A549 (cell line): ENCODE measurements around the gene LY6G6C. TPM values are rescaled to one million over a fixed set of nuclear protein-coding genes. Genes with fewer than 3 reads are reported as not detected.
A peak's percentile ranks its signal among the peaks of the same experiment; 100 is the strongest.

Experiments used
- ATAC-seq, 2 experiments: fragments of 200-7000 bp in 1 of 2; fragments of >200 bp in 1 of 2; cut with Nextera tagmentation in 1 of 2; cut with Tn5 transposase in 1 of 2; 3 replicates each; pipeline versions ENCODE4 v1.8.0 to v1.9.1; 2018 to 2020; ENCODE audit warnings: mild to moderate bottlenecking in 1 of 2, moderate library complexity in 1 of 2
- CTCF ChIA-PET: fragments of 300-600 bp; sonication (Branson Sonifier 250); formaldehyde crosslinking; extraction: SDS; loops from one replicate; lab custom pipeline; 2021; ENCODE audit warnings: antibody characterized with exemption, inconsistent platforms; lab: Yijun Ruan, JAX
- POLR2A ChIA-PET: fragments of 350-600 bp; formaldehyde crosslinking; extraction: SDS; loops from one replicate; lab custom pipeline; 2021; ENCODE audit warnings: antibody characterized with exemption, inconsistent platforms; lab: Yijun Ruan, JAX
- DNase-seq, 2 experiments: peaks; one replicate each; pipeline versions ENCODE4 v3.0.0 to v3.0.0-alpha.2; 2011 to 2016; ENCODE audit warnings: low read depth in 1 of 2, low spot score in 1 of 2
- FAIRE-seq: peaks from 2 replicates; lab custom pipeline; 2011; peaks lifted over from hg19 to GRCh38; lab: Jason Lieb, UNC
- H3K27ac ChIP-seq, 2 experiments: fragments of >200 bp; sonication (Bioruptor Twin); formaldehyde crosslinking; 3 replicates each; pipeline ENCODE4 v1.5.1; 2016 to 2017
- H3K4me1 ChIP-seq: fragments of >200 bp; sonication (Bioruptor Twin); formaldehyde crosslinking; 3 replicates; pipeline ENCODE4 v1.6.1; 2016
- H3K4me2 ChIP-seq: fragments of >200 bp; sonication (Bioruptor Twin); formaldehyde crosslinking; 3 replicates; pipeline ENCODE4 v1.6.1; 2016
- H3K4me3 ChIP-seq: fragments of >200 bp; sonication (Bioruptor Twin); formaldehyde crosslinking; 3 replicates; pipeline ENCODE4 v1.5.1; 2016
- H3K9me3 ChIP-seq: fragments of >200 bp; sonication (Bioruptor Twin); formaldehyde crosslinking; 3 replicates; pipeline ENCODE4 v1.6.1; 2016
- CBX8 ChIP-seq: fragments of 200-600 bp; sonication (generic); IDR thresholded peaks from 2 replicates; pipeline ENCODE4 v1.6.1; 2016
- CHD2 ChIP-seq: fragments of 150-350 bp; IDR thresholded peaks from 2 replicates; pipeline ENCODE4 v1.6.1; 2014; ENCODE audit warnings: low read length; ENCODE audit not compliant: partially characterized antibody
- ESRRA ChIP-seq: fragments of 150-350 bp; IDR thresholded peaks from 2 replicates; pipeline ENCODE4 v1.6.1; 2014; ENCODE audit warnings: mild to moderate bottlenecking, low read length, borderline replicate concordance
- FOSB ChIP-seq: fragments of 250-450 bp; sonication (Bioruptor Pico); IDR thresholded peaks from 2 replicates; pipeline ENCODE4 v1.5.0; 2020; ENCODE audit warnings: mild to moderate bottlenecking, moderate library complexity
- FOXS1 ChIP-seq: fragments of 250-450 bp; sonication (Bioruptor Pico); IDR thresholded peaks from 2 replicates; pipeline ENCODE4 v1.5.0; 2020; ENCODE audit warnings: mild to moderate bottlenecking, moderate library complexity
- HOXB5 ChIP-seq: fragments of 250-450 bp; sonication (Bioruptor Pico); IDR thresholded peaks from 2 replicates; pipeline ENCODE4 v1.5.0; 2020; ENCODE audit warnings: mild to moderate bottlenecking, moderate library complexity
- MAZ ChIP-seq: fragments of 150-350 bp; IDR thresholded peaks from 2 replicates; pipeline ENCODE4 v1.6.1; 2014; ENCODE audit warnings: antibody characterized with exemption, low read depth, low read length, borderline replicate concordance
- MYC ChIP-seq: IDR thresholded peaks from 2 replicates; pipeline ENCODE4 v1.6.1; 2012; ENCODE audit warnings: mild to moderate bottlenecking, inconsistent platforms, low read length, improper control_type of control experiment, borderline replicate concordance
- POLR2A ChIP-seq: IDR thresholded peaks from 2 replicates; pipeline ENCODE4 v1.6.1; 2012; ENCODE audit warnings: mild to moderate bottlenecking, low read length
- RARB ChIP-seq: fragments of 250-450 bp; sonication (Bioruptor Pico); IDR thresholded peaks from 2 replicates; pipeline ENCODE4 v1.8.0; 2021; ENCODE audit warnings: mild to moderate bottlenecking, moderate library complexity
- RFX5 ChIP-seq: fragments of 450-650 bp; IDR thresholded peaks from 2 replicates; pipeline ENCODE4 v1.7.1; 2014; ENCODE audit warnings: antibody characterized with exemption, mild to moderate bottlenecking, moderate library complexity
- SMC3 ChIP-seq: fragments of >200 bp; sonication (Bioruptor Twin); formaldehyde crosslinking; IDR thresholded peaks from 3 replicates; pipeline ENCODE4 v1.6.1; 2018; ENCODE audit warnings: inconsistent platforms
- SREBF2 ChIP-seq: fragments of 450-650 bp; IDR thresholded peaks from 2 replicates; pipeline ENCODE4 v1.6.1; 2014; ENCODE audit warnings: mild to moderate bottlenecking, moderate library complexity
- TP53 ChIP-seq: fragments of 250-450 bp; sonication (Bioruptor Pico); IDR thresholded peaks from 2 replicates; pipeline ENCODE4 v1.5.0; 2021; ENCODE audit warnings: mild to moderate bottlenecking, moderate library complexity
- ZC3H11A ChIP-seq: fragments of 450-650 bp; IDR thresholded peaks from 2 replicates; pipeline ENCODE4 v1.6.1; 2014; ENCODE audit warnings: antibody characterized with exemption, mild to moderate bottlenecking
- ZSCAN20 ChIP-seq: fragments of 250-450 bp; sonication (Bioruptor Pico); IDR thresholded peaks from 2 replicates; pipeline ENCODE4 v1.8.0; 2022; ENCODE audit warnings: mild to moderate bottlenecking, moderate library complexity
- WGBS: methylation state at CpG from one replicate; pipeline ENCODE4 v1.1.6; 2017; ENCODE audit errors: missing lambda C conversion rate; 5-methylcytosine and 5-hydroxymethylcytosine counted together
- polyA plus RNA-seq, 4 experiments: library from polyadenylated mRNA; depleted of rRNA in 3 of 4; stranded (reverse); fragments of >200 nt; fragmentation: RNase III in 1 of 4; extraction: RNeasy Plus Mini Kit Qiagen cat#74134 plus additional on column Dnase treatment in 1 of 4; gene quantifications; 2 replicates in 3 of 4; 3 replicates in 1 of 4; pipeline ENCODE4 v1.2.3, GENCODE V29; 2011 to 2017
- TF ChIP-seq, protein P1 (sequence below): fragments of 450-650 bp; IDR thresholded peaks from 2 replicates; pipeline ENCODE4 v1.6.1; 2014; ENCODE audit warnings: antibody characterized with exemption
- TF ChIP-seq, protein P2 (sequence below): IDR thresholded peaks from 2 replicates; pipeline ENCODE4 v1.6.1; 2012
- TF ChIP-seq, protein P3 (sequence below): fragments of 150-350 bp; IDR thresholded peaks from 2 replicates; pipeline ENCODE4 v1.6.1; 2014; ENCODE audit warnings: low read depth, mild to moderate bottlenecking, low read length

Gene LY6G6C
- polyA plus RNA-seq, 2 of the 4 experiments (the other 2 are of a cell fraction) = 0.08 to 0.21 TPM

DNA sequence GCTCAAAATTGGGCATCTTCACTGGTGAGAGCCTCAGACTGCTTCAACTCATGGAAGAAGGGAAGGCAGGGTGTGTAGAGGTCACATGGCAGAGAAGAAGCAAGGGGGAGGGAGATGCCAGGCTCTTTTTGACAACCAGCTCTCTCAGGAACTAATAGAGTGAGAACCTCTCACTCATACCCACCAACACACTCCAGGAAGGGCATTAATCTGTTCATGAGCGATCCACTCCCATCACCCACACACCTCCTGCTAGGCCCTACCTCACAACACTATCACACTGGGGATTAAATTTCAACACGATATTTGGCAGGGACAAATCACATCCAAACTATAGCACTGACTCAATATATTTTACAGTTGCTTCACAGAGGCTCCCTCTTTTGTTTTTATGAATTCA, 20.3 kb upstream of the LY6G6C start:
- CTCF ChIA-PET = interaction anchor here (0.7 to 2.1 kb wide), 3 partner anchors 12 to 149 kb away, joined by 3 to 4 read pairs (median 3); partner anchors contain the start of gene NCR3
- H3K27ac ChIP-seq = no peak overlapping the region; a peak in 1 of 6 replicates
- no peak overlapping the region for H3K4me2 ChIP-seq
- POLR2A ChIA-PET = no interaction called here
- DNase-seq (no peak), ATAC-seq (no peak), FAIRE-seq (no peak)
- WGBS = 88% methylated on average over 2 of the region's 2 CpGs
- TF ChIP-seq SMC3 = no peak
- TF ChIP-seq, protein P1, sequence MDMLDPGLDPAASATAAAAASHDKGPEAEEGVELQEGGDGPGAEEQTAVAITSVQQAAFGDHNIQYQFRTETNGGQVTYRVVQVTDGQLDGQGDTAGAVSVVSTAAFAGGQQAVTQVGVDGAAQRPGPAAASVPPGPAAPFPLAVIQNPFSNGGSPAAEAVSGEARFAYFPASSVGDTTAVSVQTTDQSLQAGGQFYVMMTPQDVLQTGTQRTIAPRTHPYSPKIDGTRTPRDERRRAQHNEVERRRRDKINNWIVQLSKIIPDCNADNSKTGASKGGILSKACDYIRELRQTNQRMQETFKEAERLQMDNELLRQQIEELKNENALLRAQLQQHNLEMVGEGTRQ = no peak
- TF ChIP-seq FOXS1 (CRISPR knock-in tag) = no peak
- TF ChIP-seq, protein P2, sequence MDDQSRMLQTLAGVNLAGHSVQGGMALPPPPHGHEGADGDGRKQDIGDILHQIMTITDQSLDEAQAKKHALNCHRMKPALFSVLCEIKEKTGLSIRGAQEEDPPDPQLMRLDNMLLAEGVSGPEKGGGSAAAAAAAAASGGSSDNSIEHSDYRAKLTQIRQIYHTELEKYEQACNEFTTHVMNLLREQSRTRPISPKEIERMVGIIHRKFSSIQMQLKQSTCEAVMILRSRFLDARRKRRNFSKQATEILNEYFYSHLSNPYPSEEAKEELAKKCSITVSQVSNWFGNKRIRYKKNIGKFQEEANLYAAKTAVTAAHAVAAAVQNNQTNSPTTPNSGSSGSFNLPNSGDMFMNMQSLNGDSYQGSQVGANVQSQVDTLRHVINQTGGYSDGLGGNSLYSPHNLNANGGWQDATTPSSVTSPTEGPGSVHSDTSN = no peak
- TF ChIP-seq CBX8 = no peak
- no peak for TF ChIP-seq ZC3H11A
- TF ChIP-seq TP53 (CRISPR knock-in tag) = no peak
- no peak for TF ChIP-seq ESRRA
- TF ChIP-seq SREBF2 = no peak
- no peak for TF ChIP-seq POLR2A
- no peak for TF ChIP-seq HOXB5 (CRISPR knock-in tag)
- no peak for TF ChIP-seq RARB (CRISPR knock-in tag)
- no peak for TF ChIP-seq FOSB (CRISPR knock-in tag)
- TF ChIP-seq, protein P3, sequence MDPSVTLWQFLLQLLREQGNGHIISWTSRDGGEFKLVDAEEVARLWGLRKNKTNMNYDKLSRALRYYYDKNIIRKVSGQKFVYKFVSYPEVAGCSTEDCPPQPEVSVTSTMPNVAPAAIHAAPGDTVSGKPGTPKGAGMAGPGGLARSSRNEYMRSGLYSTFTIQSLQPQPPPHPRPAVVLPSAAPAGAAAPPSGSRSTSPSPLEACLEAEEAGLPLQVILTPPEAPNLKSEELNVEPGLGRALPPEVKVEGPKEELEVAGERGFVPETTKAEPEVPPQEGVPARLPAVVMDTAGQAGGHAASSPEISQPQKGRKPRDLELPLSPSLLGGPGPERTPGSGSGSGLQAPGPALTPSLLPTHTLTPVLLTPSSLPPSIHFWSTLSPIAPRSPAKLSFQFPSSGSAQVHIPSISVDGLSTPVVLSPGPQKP = no peak
- TF ChIP-seq ZSCAN20 (CRISPR knock-in tag) = no peak
- H3K4me1 ChIP-seq = peaks cover 38% of the 10 kb centered on the region
- H3K9me3 ChIP-seq = no peaks in the 10 kb centered on the region
- no peak overlapping the region for H3K4me3 ChIP-seq

GRCh38 chr6:31740397-31741223, 19.1 kb upstream of the LY6G6C start:
- Histone ChIP-seq H3K4me1 (peaks cover 42% of the 10 kb centered on the region), H3K4me2 (peak overlapping the region; percentile 88)
- TF ChIP-seq TP53 (CRISPR knock-in tag) (no peak), MYC (no peak), CHD2 (no peak), MAZ (no peak), RFX5 (no peak)
- TF ChIP-seq, all 56 proteins: peak for 0
- FAIRE-seq = no peak
- CTCF ChIA-PET = interaction anchor here (0.6 to 4.5 kb wide), 3 partner anchors 11 to 29 kb away, joined by 5 to 30 read pairs (median 12); partner anchors contain the start of gene DDAH2
- Histone ChIP-seq H3K27ac (peak overlapping the region; percentile 86 to 89), H3K9me3 (no peaks in the 10 kb centered on the region), H3K4me3 (peak overlapping the region; percentile 67)
- POLR2A ChIA-PET = no interaction called here
- no peak for ATAC-seq
- no peak for DNase-seq
- 27% methylated on average over 28 of the region's 29 CpGs for WGBS
